Measurements from ENCODE around the gene CA4. TPM values are rescaled to one million over a fixed set of nuclear protein-coding genes. Genes with fewer than 3 reads are reported as not detected.
A peak's percentile ranks its signal among the peaks of the same experiment; 100 is the strongest.

CA4 gene
- polyA plus RNA-seq, 2 of the 4 experiments (the other 2 are of a cell fraction): 0.06 TPM; not detected in 1

- H3K4me3 ChIP-seq: peak overlapping the region; percentile 60
- H3K4me1 ChIP-seq: peaks cover 9% of the 10 kb centered on the region
- CTCF ChIA-PET: no interaction called here
- peak overlapping the region; percentile 86 for H3K4me2 ChIP-seq
- DNase-seq (ENCODE audit: low read depth in 1 of 2, low spot score in 1 of 2) (no peak), FAIRE-seq (no peak), ATAC-seq (peak; percentile 15 to 33)
- POLR2A ChIA-PET: no interaction called here
- TF ChIP-seq JUNB (IDR thresholded peaks at IDR 0.05): no peak
- TF ChIP-seq RFX5 (IDR thresholded peaks at IDR 0.05): no peak
- no peak for TF ChIP-seq SREBF2 (IDR thresholded peaks at IDR 0.05)
- TF ChIP-seq RNF2 (IDR thresholded peaks at IDR 0.05; ENCODE audit: borderline replicate concordance, low read depth): no peak
- TF ChIP-seq CBX2 (IDR thresholded peaks at IDR 0.05; ENCODE audit: borderline replicate concordance, low read depth): no peak
- TF ChIP-seq CTCF (IDR thresholded peaks at IDR 0.05): no peak
- no peak for TF ChIP-seq HOXB5 (CRISPR knock-in tag; IDR thresholded peaks at IDR 0.05)
- no peak for TF ChIP-seq BHLHE40 (IDR thresholded peaks at IDR 0.05; ENCODE audit: low read depth, low read length)
- TF ChIP-seq SMC3 (IDR thresholded peaks at IDR 0.05): no peak
- no peak for TF ChIP-seq NR3C1 (IDR thresholded peaks at IDR 0.05)
- TF ChIP-seq ZNF302 (CRISPR knock-in tag; IDR thresholded peaks at IDR 0.05): no peak
- no peak for TF ChIP-seq BCL3 (IDR thresholded peaks at IDR 0.05)
- TF ChIP-seq RAD21 (conservative IDR thresholded peaks at IDR 0.05 in 1 of 2, IDR thresholded peaks at IDR 0.05 in 1 of 2): no peak
- peak overlapping the region; percentile 66 to 79 for H3K27ac ChIP-seq
- WGBS (ENCODE audit: missing lambda C conversion rate): 24% methylated on average over 16 of the region's 16 CpGs
- no peaks in the 10 kb centered on the region for H3K9me3 ChIP-seq
These were observed 15.2 kb upstream of the CA4 start for GRCh38 chr17:60134396-60135150.

- Histone ChIP-seq H3K9me3 (no peaks in the 10 kb centered on the region), H3K4me3 (peak overlapping the region; percentile 60), H3K27ac (peak overlapping the region; percentile 66 to 79), H3K4me2 (peak overlapping the region; percentile 86), H3K4me1 (peaks cover 11% of the 10 kb centered on the region)
- WGBS (ENCODE audit: missing lambda C conversion rate): 6% methylated on average over 54 of the region's 54 CpGs
- DNase-seq (ENCODE audit: low read depth in 1 of 2, low spot score in 1 of 2): peak; percentile 93 to 99
- peak; percentile 79 for FAIRE-seq
- ChIA-PET CTCF (no interaction called here), POLR2A (no interaction called here)
- ATAC-seq: peak; percentile 87 to 96
- no peak for TF ChIP-seq BHLHE40 (IDR thresholded peaks at IDR 0.05; ENCODE audit: low read depth, low read length)
- TF ChIP-seq E2F6 (IDR thresholded peaks at IDR 0.05; ENCODE audit: borderline replicate concordance, low read depth): peak; percentile 98
- no peak; the same call in 1 of the 2 replicates for TF ChIP-seq EHMT2 (IDR thresholded peaks at IDR 0.05; ENCODE audit: low read depth)
- TF ChIP-seq BCL3 (IDR thresholded peaks at IDR 0.05): peak; percentile 58; the same call in 1 of the 3 replicates
- no peak for TF ChIP-seq FOSL2 (IDR thresholded peaks at IDR 0.05)
- TF ChIP-seq FOSL2 (CRISPR knock-in tag; IDR thresholded peaks at IDR 0.05): no peak
- TF ChIP-seq CBX8 (IDR thresholded peaks at IDR 0.05): no peak
- no peak for TF ChIP-seq CTCF (IDR thresholded peaks at IDR 0.05)
- no peak for TF ChIP-seq TFCP2L1 (CRISPR knock-in tag; IDR thresholded peaks at IDR 0.05)
- TF ChIP-seq PBX3 (IDR thresholded peaks at IDR 0.05): no peak
- TF ChIP-seq FOSB (CRISPR knock-in tag; IDR thresholded peaks at IDR 0.05): no peak
- TF ChIP-seq MAZ (IDR thresholded peaks at IDR 0.05; ENCODE audit: borderline replicate concordance, low read depth, low read length): no peak
- TF ChIP-seq MAFK (IDR thresholded peaks at IDR 0.05; ENCODE audit: partially characterized antibody): no peak
- TF ChIP-seq CHD4 (IDR thresholded peaks at IDR 0.05; ENCODE audit: borderline replicate concordance): no peak
- TF ChIP-seq ZFP36 (IDR thresholded peaks at IDR 0.05; ENCODE audit: borderline replicate concordance, partially characterized antibody): no peak
- TF ChIP-seq ZC3H11A (IDR thresholded peaks at IDR 0.05): no peak
- no peak for TF ChIP-seq SMC3 (IDR thresholded peaks at IDR 0.05)
- TF ChIP-seq FOXS1 (CRISPR knock-in tag; IDR thresholded peaks at IDR 0.05): no peak
These were observed 14.4 kb upstream of the CA4 start for GRCh38 chr17:60135151-60135950.
